Ovary (tissue), 3 donors: ENCODE data around the gene COL24A1.

Experiments
- POLR2A ChIP-seq: fragments of 450-650 bp; IDR thresholded peaks from one replicate; pipeline ENCODE4 v1.6.1; 2017; ENCODE audit warnings: antibody characterized with exemption, mild to moderate bottlenecking, moderate library complexity
- TF ChIP-seq, protein P1 (sequence below), 3 donors: fragments of 450-650 bp in 2 of 3; fragments of 200-600 bp in 1 of 3; IDR thresholded peaks; one replicate each; pipeline versions ENCODE4 v1.5.1 to v1.8.0; 2016 to 2022; ENCODE audit warnings: antibody characterized with exemption in 3 of 3, mild to moderate bottlenecking in 1 of 3
- donor health status: DM: no; HTN: no; CAD: no.

- no peak for TF ChIP-seq POLR2A
- TF ChIP-seq, protein P1, sequence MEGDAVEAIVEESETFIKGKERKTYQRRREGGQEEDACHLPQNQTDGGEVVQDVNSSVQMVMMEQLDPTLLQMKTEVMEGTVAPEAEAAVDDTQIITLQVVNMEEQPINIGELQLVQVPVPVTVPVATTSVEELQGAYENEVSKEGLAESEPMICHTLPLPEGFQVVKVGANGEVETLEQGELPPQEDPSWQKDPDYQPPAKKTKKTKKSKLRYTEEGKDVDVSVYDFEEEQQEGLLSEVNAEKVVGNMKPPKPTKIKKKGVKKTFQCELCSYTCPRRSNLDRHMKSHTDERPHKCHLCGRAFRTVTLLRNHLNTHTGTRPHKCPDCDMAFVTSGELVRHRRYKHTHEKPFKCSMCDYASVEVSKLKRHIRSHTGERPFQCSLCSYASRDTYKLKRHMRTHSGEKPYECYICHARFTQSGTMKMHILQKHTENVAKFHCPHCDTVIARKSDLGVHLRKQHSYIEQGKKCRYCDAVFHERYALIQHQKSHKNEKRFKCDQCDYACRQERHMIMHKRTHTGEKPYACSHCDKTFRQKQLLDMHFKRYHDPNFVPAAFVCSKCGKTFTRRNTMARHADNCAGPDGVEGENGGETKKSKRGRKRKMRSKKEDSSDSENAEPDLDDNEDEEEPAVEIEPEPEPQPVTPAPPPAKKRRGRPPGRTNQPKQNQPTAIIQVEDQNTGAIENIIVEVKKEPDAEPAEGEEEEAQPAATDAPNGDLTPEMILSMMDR (IDR thresholded peaks at IDR 0.05) = no peak
Measured at GRCh38 chr1:86114236-86114635, 42.3 kb downstream of the COL24A1 start.
